GM12801 (cell line): ENCODE results near the gene RAB29.

Experiments used
- TF ChIP-seq, protein P1 (sequence below): IDR thresholded peaks from one replicate; pipeline ENCODE4 v1.5.1; 2011; ENCODE audit warnings: control low read depth; ENCODE audit not compliant: insufficient read length; ENCODE audit errors: extremely low read depth

Gene RAB29

DNA sequence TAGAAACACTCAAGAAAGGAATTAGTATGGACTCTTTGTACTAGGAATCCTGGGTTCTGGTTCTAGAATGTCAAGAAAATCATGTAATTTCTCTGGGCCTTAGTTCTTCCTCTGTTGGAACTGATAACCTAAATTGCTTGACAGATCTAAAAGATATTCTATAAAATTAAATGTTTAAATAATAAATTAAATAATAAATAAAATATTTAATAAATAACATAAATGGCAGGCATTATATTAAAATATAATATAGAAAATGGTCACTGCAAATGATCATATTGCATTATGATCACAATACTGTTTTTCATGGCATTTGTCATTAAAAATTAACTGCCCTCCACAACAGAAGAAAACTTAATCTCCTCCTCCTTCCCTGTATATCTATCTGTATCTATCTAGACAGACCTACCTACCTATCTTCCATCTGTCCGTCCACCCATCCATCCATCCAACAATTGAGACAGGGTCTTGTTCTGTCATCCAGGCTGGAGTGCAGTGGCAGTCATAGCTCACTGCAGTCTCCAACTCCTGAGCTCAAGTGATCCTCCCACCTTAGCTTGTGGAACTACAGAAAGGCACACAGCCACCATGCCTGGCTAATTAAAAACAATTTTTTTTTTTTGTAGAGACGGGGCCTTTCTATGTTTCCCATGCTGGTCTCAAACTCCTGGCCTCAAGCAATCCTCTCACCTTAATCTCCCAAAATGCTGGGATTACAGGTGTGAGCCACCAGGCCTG is 41.7 kb downstream of the RAB29 start:
- TF ChIP-seq, protein P1, sequence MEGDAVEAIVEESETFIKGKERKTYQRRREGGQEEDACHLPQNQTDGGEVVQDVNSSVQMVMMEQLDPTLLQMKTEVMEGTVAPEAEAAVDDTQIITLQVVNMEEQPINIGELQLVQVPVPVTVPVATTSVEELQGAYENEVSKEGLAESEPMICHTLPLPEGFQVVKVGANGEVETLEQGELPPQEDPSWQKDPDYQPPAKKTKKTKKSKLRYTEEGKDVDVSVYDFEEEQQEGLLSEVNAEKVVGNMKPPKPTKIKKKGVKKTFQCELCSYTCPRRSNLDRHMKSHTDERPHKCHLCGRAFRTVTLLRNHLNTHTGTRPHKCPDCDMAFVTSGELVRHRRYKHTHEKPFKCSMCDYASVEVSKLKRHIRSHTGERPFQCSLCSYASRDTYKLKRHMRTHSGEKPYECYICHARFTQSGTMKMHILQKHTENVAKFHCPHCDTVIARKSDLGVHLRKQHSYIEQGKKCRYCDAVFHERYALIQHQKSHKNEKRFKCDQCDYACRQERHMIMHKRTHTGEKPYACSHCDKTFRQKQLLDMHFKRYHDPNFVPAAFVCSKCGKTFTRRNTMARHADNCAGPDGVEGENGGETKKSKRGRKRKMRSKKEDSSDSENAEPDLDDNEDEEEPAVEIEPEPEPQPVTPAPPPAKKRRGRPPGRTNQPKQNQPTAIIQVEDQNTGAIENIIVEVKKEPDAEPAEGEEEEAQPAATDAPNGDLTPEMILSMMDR, result no peak

GRCh38 chr1:205729945-205730610 is 45.2 kb downstream of the RAB29 start:
- TF ChIP-seq, protein P1, result no peak

DNA sequence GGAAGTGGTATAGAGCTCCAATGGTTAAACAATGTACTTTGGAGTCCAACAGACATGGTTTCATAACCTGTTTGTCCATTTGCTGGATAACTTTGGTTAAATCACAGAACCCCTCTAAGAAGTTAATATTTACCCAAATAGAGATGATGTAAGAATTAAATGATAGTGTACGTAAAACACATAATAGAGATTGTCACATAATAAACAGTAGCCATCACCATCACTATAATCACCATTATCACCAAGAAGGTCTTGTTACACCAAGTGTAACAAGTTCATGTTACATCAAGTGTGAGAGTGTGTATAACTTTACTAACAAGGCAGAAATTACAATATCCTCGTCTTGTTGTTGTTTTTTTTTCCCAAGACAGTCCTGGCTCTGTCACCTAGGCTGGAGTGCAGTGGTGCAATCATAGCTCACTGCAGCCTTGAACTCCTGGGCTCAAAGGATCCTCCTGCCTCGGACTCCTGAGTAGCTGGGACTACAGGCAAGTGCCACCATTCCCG is 48.6 kb downstream of the RAB29 start:
- TF ChIP-seq, protein P1, result no peak

- TF ChIP-seq, protein P1, result no peak
Observed at GRCh38 chr1:205725514-205725913, 49.8 kb downstream of the RAB29 start.

DNA sequence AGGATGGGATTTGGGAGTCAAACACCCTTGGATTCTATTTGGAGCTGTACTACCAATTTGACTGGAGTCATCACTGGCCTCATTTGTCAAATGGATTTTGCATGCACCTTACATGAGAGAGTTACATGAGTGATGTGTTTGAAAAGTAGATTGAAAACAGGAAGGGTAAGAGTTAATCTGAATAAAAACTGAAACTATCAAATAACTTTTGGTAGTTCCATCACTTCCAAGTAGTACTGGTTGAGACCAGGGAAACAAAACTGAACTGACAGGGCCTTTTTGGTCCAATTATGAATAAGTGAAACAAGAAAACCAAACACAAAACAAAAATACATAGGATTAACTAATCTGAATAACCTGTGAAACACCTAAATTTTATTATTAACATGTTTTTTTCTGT is 55.5 kb downstream of the RAB29 start:
- TF ChIP-seq, protein P1, result no peak

DNA sequence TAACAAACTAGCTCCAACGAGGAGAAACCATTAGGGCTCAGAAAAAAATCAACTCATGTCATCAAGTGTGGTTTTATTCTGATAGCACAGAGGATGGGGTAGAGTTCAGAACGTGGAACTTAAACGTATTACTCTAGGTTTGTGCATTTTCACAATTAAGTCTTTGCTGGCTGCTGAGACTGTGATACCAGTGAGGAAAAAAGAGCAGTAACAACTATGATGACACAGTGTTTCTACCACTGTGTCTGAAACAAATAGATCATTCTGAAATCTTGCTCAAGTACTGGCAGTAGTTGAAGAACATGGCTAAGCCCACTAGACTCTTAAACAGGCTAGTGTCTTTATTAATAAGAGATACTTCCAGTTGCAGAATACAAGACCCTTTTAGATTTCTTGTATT is 56.3 kb downstream of the RAB29 start:
- TF ChIP-seq, protein P1, result no peak
